ENCODE results near the gene SPTY2D1. TPM values are rescaled to one million over a fixed set of nuclear protein-coding genes. Genes with fewer than 3 reads are reported as not detected.

The SPTY2D1 gene
- total RNA-seq, 1 donor from 2014 or later, result 22.0 TPM

GRCh38 chr11:18615628-18616392 is 18.3 kb downstream of the SPTY2D1 start:
- Mint-ChIP-seq H3K27me3 (no peaks in the 10 kb centered on the region), H3K9me3 (no peaks in the 10 kb centered on the region), H3K4me1 (peaks cover 36% of the 10 kb centered on the region), H3K4me3 (no peak overlapping the region), H3K36me3 (ENCODE audit: low read depth) (peaks cover 52% of the 10 kb centered on the region), H3K27ac (peak overlapping the region; percentile 56)
- ChIA-PET POLR2A (interaction anchor here (0.9 to 2.5 kb wide), 4 partner anchors 14 to 90 kb away, joined by 3 to 17 read pairs (median 4); partner anchors contain the start of genes SPTY2D1 and UEVLD), CTCF (no interaction called here)
- DNase-seq, result no peak
- intact Hi-C loops (cut with micrococcal nuclease), result loop anchor here (1.0 kb wide), 1 partner anchor 18 kb away; the partner anchor contains the start of gene SPTY2D1
- ATAC-seq (ENCODE audit: low read depth), result peak; percentile 82
- TF ChIP-seq CTCF (IDR thresholded peaks at IDR 0.05), result no peak

GRCh38 chr11:18614667-18615066 is 19.5 kb downstream of the SPTY2D1 start:
- no peaks in the 10 kb centered on the region for H3K27me3 Mint-ChIP-seq
- intact Hi-C loops (cut with micrococcal nuclease), result no loop called here
- no peaks in the 10 kb centered on the region for H3K9me3 Mint-ChIP-seq
- H3K4me1 Mint-ChIP-seq, result peaks cover 36% of the 10 kb centered on the region
- no peak for ATAC-seq (ENCODE audit: low read depth)
- DNase-seq, result no peak
- peaks cover 60% of the 10 kb centered on the region for H3K36me3 Mint-ChIP-seq (ENCODE audit: low read depth)
- ChIA-PET POLR2A (interaction anchor here (0.6 to 2.5 kb wide), 3 partner anchors 11 to 88 kb away, joined by 3 to 17 read pairs (median 3); partner anchors contain the start of genes SPTY2D1 and TSG101), CTCF (no interaction called here)
- H3K27ac Mint-ChIP-seq, result no peak overlapping the region
- no peak overlapping the region for H3K4me3 Mint-ChIP-seq
- TF ChIP-seq CTCF (IDR thresholded peaks at IDR 0.05), result no peak

GRCh38 chr11:18612394-18612793 is 21.7 kb downstream of the SPTY2D1 start:
- CTCF ChIA-PET, result no interaction called here
- H3K36me3 Mint-ChIP-seq (ENCODE audit: low read depth), result peaks cover 75% of the 10 kb centered on the region
- no peak overlapping the region for H3K4me3 Mint-ChIP-seq
- no peak for ATAC-seq (ENCODE audit: low read depth)
- no peak for DNase-seq
- no peaks in the 10 kb centered on the region for H3K9me3 Mint-ChIP-seq
- H3K27ac Mint-ChIP-seq, result no peak overlapping the region
- TF ChIP-seq CTCF (IDR thresholded peaks at IDR 0.05), result no peak
- intact Hi-C loops (cut with micrococcal nuclease), result no loop called here
- H3K4me1 Mint-ChIP-seq, result peaks cover 17% of the 10 kb centered on the region
- H3K27me3 Mint-ChIP-seq, result no peaks in the 10 kb centered on the region
- POLR2A ChIA-PET, result no interaction called here

- no peak for ATAC-seq (ENCODE audit: low read depth)
- ChIA-PET POLR2A (no interaction called here), CTCF (no interaction called here)
- Mint-ChIP-seq H3K36me3 (ENCODE audit: low read depth) (peaks cover 79% of the 10 kb centered on the region), H3K27ac (no peak overlapping the region), H3K4me3 (no peak overlapping the region), H3K27me3 (no peaks in the 10 kb centered on the region), H3K9me3 (no peaks in the 10 kb centered on the region), H3K4me1 (peaks cover 10% of the 10 kb centered on the region)
- no peak for DNase-seq
- no peak for TF ChIP-seq CTCF (IDR thresholded peaks at IDR 0.05)
- intact Hi-C loops (cut with micrococcal nuclease), result no loop called here
These were observed 22.9 kb downstream of the SPTY2D1 start for GRCh38 chr11:18611196-18611595.

- peaks cover 55% of the 10 kb centered on the region for H3K36me3 Mint-ChIP-seq (ENCODE audit: low read depth)
These were observed 25.8 kb downstream of the SPTY2D1 start for GRCh38 chr11:18608376-18608775.

More at GRCh38 chr11:18608376-18608775, 25.8 kb downstream of the SPTY2D1 start:
- no peak for TF ChIP-seq CTCF (IDR thresholded peaks at IDR 0.05)
- no peak overlapping the region for H3K4me3 Mint-ChIP-seq
- ATAC-seq (ENCODE audit: low read depth) (no peak), DNase-seq (no peak)
- intact Hi-C loops (cut with micrococcal nuclease), result no loop called here
- no peaks in the 10 kb centered on the region for H3K9me3 Mint-ChIP-seq
- no peak overlapping the region for H3K27ac Mint-ChIP-seq
- ChIA-PET POLR2A (no interaction called here), CTCF (no interaction called here)
- no peaks in the 10 kb centered on the region for H3K27me3 Mint-ChIP-seq
- no peaks in the 10 kb centered on the region for H3K4me1 Mint-ChIP-seq

Data from activated B cell treated with CpG ODN at 0.5 μM for 24 hours (primary cell).